Type B pancreatic cell (in vitro differentiated cells): ENCODE measurements around the gene MLKL. TPM values are rescaled to one million over a fixed set of nuclear protein-coding genes. Genes with fewer than 3 reads are reported as not detected.
"Not testable (repeated sequence)": the region's sequence is repeated elsewhere in the genome, so short reads cannot be mapped to it uniquely, and the experiment has no call there.

Experiments used
- DNase-seq: peaks from one replicate; pipeline ENCODE4 v3.0.0; 2021; ENCODE audit warnings: mixed read lengths; ENCODE audit not compliant: unreplicated experiment; ENCODE audit errors: extremely low spot score
- H3K27ac Mint-ChIP-seq: 2 replicates; pipeline ENCODE4 v1.8.0; 2021; ENCODE audit warnings: mild to moderate bottlenecking, mixed read lengths
- H3K27me3 Mint-ChIP-seq: 2 replicates; pipeline ENCODE4 v1.8.0; 2021; ENCODE audit warnings: mixed read lengths
- H3K36me3 Mint-ChIP-seq: 2 replicates; pipeline ENCODE4 v1.8.0; 2021; ENCODE audit warnings: mixed read lengths
- H3K4me1 Mint-ChIP-seq: one replicate; pipeline ENCODE4 v1.8.0; 2021; ENCODE audit warnings: mixed read lengths; ENCODE audit not compliant: unreplicated experiment
- H3K4me3 Mint-ChIP-seq: 2 replicates; pipeline ENCODE4 v1.8.0; 2021; ENCODE audit warnings: mild to moderate bottlenecking, mixed read lengths
- H3K9me3 Mint-ChIP-seq: 2 replicates; pipeline ENCODE4 v1.8.0; 2021; ENCODE audit warnings: mixed read lengths
- total RNA-seq: library from RNA; stranded (reverse); gene quantifications from 2 replicates; pipeline ENCODE4 v1.2.1, GENCODE V29; 2021; ENCODE audit warnings: low replicate concordance
- TF ChIP-seq, protein P1 (sequence below): fragments of 200-600 bp; sonication (generic); conservative IDR thresholded peaks from 2 replicates; pipeline ENCODE4 v1.5.0; 2021; ENCODE audit warnings: antibody characterized with exemption, mild to moderate bottlenecking

The MLKL gene
- total RNA-seq, 1 donor from 2014 or later: 0.58 TPM

DNA sequence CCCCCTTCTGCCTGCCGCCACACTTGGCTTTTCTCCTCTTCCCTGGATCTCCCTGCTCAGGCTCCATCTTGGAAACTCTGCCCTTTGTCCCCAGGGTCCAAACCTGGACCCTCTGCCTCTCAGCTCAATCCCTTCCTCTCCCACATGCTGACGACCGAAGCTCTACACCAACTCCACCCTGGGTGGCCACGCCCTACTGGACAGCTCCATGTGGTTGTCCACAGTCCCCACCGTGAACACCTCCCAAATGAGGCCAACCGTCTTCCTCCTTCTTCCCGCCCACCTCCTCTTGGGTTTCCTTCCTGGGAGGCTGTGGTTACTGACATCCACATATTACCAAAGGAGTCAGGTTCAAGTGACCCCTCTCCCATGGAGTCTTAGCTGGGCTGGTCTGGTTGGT is 22.6 kb upstream of the MLKL start:
- no peak overlapping the region for H3K27ac Mint-ChIP-seq
- no peaks in the 10 kb centered on the region for H3K4me1 Mint-ChIP-seq
- DNase-seq: no peak
- H3K4me3 Mint-ChIP-seq: no peak overlapping the region
- H3K36me3 Mint-ChIP-seq: no peaks in the 10 kb centered on the region
- H3K9me3 Mint-ChIP-seq: no peaks in the 10 kb centered on the region
- TF ChIP-seq, protein P1, sequence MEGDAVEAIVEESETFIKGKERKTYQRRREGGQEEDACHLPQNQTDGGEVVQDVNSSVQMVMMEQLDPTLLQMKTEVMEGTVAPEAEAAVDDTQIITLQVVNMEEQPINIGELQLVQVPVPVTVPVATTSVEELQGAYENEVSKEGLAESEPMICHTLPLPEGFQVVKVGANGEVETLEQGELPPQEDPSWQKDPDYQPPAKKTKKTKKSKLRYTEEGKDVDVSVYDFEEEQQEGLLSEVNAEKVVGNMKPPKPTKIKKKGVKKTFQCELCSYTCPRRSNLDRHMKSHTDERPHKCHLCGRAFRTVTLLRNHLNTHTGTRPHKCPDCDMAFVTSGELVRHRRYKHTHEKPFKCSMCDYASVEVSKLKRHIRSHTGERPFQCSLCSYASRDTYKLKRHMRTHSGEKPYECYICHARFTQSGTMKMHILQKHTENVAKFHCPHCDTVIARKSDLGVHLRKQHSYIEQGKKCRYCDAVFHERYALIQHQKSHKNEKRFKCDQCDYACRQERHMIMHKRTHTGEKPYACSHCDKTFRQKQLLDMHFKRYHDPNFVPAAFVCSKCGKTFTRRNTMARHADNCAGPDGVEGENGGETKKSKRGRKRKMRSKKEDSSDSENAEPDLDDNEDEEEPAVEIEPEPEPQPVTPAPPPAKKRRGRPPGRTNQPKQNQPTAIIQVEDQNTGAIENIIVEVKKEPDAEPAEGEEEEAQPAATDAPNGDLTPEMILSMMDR: no peak
- no peaks in the 10 kb centered on the region for H3K27me3 Mint-ChIP-seq

DNA sequence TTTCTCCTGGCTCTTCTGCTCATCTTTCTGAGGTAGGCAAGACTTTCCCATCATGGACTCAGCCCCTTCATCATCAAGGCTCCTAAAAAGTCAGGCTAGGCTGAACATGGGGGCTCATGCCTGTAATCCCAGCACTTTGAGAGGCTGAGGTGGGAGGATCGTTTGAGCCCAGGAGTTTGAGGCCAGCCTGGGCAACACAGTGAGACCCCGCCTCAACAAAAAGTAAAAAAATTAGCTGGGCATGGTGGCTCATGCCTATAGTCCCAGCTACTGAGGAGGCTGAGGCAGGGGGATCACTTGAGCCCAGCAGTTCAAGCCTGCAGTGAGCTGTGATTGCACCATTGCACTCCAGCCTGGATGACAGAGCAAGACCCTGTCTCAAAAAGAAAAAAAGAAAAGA is 21.5 kb upstream of the MLKL start:
- H3K27ac Mint-ChIP-seq, H3K27me3 Mint-ChIP-seq, H3K9me3 Mint-ChIP-seq, H3K4me3 Mint-ChIP-seq, H3K4me1 Mint-ChIP-seq, H3K36me3 Mint-ChIP-seq, DNase-seq: not testable (repeated sequence)

DNA sequence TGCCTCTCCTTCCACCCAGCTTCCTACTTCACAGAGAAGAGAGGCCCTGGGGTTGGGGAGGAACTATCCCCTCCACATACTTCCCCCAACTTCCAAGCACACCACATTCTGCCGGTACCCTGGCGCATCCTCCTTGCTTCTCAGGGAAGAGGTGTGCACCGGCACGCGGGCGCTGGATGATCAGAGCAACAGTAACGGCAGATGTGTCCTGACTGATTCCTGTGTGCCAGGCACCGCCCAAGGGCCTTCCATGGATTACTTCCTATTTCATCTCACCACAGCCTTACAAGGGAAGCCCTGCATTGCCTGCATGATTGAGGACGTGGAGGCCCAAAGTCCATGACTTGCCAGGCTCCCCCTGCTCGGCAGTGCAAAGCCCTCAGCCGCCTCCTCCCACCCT is 21.1 kb upstream of the MLKL start:
- H3K4me1 Mint-ChIP-seq: no peaks in the 10 kb centered on the region
- no peaks in the 10 kb centered on the region for H3K36me3 Mint-ChIP-seq
- TF ChIP-seq, protein P1: no peak
- H3K4me3 Mint-ChIP-seq: no peak overlapping the region
- DNase-seq: no peak
- no peaks in the 10 kb centered on the region for H3K9me3 Mint-ChIP-seq
- H3K27me3 Mint-ChIP-seq: no peaks in the 10 kb centered on the region
- H3K27ac Mint-ChIP-seq: no peak overlapping the region

DNA sequence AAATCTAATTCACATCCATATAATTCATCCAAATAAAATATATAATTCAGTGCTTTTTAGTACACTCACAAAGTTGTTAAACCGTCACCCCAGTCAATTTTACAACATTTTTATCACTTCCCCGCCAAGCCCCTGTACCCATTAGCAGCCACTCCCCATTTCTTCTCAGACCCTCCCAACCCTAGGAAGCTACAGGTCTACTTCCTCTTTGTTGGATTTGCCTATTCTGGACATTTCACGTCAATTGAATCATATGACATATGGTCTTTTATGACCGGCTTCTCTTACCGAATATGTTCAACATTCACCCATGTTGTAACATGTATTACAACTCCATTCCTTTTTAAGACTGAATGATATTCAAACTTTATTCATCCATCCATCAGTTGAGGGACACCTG is 19.9 kb upstream of the MLKL start:
- Mint-ChIP-seq H3K4me3 (no peak overlapping the region), H3K27ac (no peak overlapping the region), H3K36me3 (no peaks in the 10 kb centered on the region), H3K27me3 (no peaks in the 10 kb centered on the region), H3K9me3 (no peaks in the 10 kb centered on the region), H3K4me1 (no peaks in the 10 kb centered on the region)
- DNase-seq: no peak
- TF ChIP-seq, protein P1: no peak

DNA sequence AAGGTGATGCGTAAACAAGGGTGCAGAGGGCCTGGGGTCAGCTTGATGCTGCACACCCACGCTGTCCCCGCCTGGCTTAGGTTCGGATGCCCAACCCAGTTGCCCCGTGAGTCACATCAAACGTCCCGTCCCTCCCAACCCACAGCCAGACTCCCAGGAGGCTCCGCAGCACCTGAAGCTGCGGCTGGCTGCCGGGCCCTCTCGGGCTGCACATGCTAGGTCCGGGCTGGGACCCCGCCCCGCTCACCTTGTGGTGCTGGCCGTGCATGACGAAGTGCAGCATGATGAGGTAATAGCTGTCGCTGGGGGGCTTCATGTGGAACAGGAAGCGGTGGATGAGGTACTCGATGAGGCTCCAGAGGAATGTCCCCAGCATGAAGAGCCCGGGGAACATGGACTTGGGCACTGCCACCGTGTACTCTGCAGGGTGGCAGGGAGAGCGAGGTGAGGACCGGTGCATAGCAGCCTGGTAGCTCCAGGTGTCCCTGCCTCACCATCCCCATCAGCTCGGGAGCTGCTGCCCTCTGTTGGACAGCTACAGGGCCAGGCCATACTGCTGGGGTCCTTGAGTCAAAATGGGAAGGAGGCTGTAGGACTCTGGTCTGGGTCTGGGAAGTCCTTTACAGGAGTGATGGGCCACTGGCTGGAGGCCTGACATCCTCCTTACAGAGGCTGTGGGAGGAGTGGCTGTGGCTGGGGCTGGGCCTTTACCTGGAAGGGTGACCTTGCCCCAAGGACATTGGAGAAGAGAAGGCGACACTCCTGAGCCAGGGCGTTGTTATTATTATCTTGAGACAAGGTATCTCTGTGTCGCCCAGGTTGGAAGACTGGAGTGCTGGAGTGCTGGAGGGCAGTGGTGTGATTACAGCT is 18.3 kb upstream of the MLKL start:
- no peaks in the 10 kb centered on the region for H3K9me3 Mint-ChIP-seq
- no peaks in the 10 kb centered on the region for H3K4me1 Mint-ChIP-seq
- no peaks in the 10 kb centered on the region for H3K27me3 Mint-ChIP-seq
- DNase-seq: no peak
- H3K27ac Mint-ChIP-seq: no peak overlapping the region
- TF ChIP-seq, protein P1: no peak
- H3K4me3 Mint-ChIP-seq: no peak overlapping the region
- H3K36me3 Mint-ChIP-seq: no peaks in the 10 kb centered on the region

DNA sequence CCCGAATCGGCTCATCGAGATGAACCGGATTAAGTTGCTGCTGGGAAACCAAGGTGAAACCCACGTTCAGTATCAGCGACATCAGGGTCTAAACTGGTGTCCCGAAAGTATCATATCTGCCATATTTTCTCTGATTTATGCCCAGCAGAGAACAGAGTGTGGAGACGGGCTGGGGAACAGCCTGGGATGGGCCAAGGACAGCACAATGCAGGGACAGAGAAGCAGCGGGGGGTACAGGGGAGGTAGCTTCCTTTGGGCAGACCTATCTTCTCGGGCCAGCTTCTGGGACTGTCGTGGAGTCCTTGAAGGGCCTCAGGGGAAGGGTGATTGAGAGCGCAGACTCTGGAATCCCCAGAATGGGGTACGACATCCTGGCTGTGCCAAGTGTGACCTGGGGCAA is 17.5 kb upstream of the MLKL start:
- Mint-ChIP-seq H3K4me3 (no peak overlapping the region), H3K9me3 (no peaks in the 10 kb centered on the region), H3K4me1 (no peaks in the 10 kb centered on the region), H3K27ac (no peak overlapping the region), H3K36me3 (no peaks in the 10 kb centered on the region), H3K27me3 (no peaks in the 10 kb centered on the region)
- no peak for DNase-seq
- TF ChIP-seq, protein P1: no peak
